Choroid plexus epithelial cell (primary cell): Measurements from ENCODE around the gene THSD7A.

Experiments
- DNase-seq: peaks from one replicate; pipeline ENCODE4 v3.0.0-alpha.2; 2010; ENCODE audit warnings: low read depth
- H3K4me3 ChIP-seq: 2 replicates; pipeline ENCODE4 v1.5.1; 2011; ENCODE audit warnings: low read depth, mild to moderate bottlenecking, control low read depth, low read length, moderate library complexity
- CTCF ChIP-seq: conservative IDR thresholded peaks from 2 replicates; pipeline ENCODE4 v1.5.1; 2011; ENCODE audit warnings: low read depth, mild to moderate bottlenecking, control low read depth, inconsistent platforms, low read length, moderate library complexity

Gene THSD7A

GRCh38 chr7:11335947-11336346, 496.1 kb downstream of the THSD7A start:
- no peak for TF ChIP-seq CTCF
- no peak overlapping the region for H3K4me3 ChIP-seq
- DNase-seq, result no peak

- no peak for DNase-seq
- no peak overlapping the region for H3K4me3 ChIP-seq
- TF ChIP-seq CTCF, result no peak
These were observed 499.2 kb downstream of the THSD7A start for GRCh38 chr7:11332865-11333228.

GRCh38 chr7:11332186-11332864, 499.7 kb downstream of the THSD7A start:
- DNase-seq, result no peak
- TF ChIP-seq CTCF, result no peak
- no peak overlapping the region for H3K4me3 ChIP-seq

- DNase-seq, result no peak
- no peak overlapping the region for H3K4me3 ChIP-seq
- no peak for TF ChIP-seq CTCF
These were observed 500.6 kb downstream of the THSD7A start for GRCh38 chr7:11331128-11332102.

GRCh38 chr7:11330717-11331116, 501.3 kb downstream of the THSD7A start:
- no peak for DNase-seq
- H3K4me3 ChIP-seq, result no peak overlapping the region
- TF ChIP-seq CTCF, result no peak

- DNase-seq, result no peak
- TF ChIP-seq CTCF, result no peak
- H3K4me3 ChIP-seq, result no peak overlapping the region
These were observed 501.8 kb downstream of the THSD7A start for GRCh38 chr7:11330208-11330607.
